HUES6 (cell line): Measurements from ENCODE around the gene KLHL11.
"Not testable (repeated sequence)": the region's sequence is repeated elsewhere in the genome, so short reads cannot be mapped to it uniquely, and the experiment has no call there.

Experiments
- H3K27ac ChIP-seq: 2 replicates; pipeline ENCODE4 v1.7.0; 2013; ENCODE audit warnings: low read depth, mild to moderate bottlenecking, low read length, inconsistent platforms
- H3K27me3 ChIP-seq: 2 replicates; pipeline ENCODE4 v1.6.1; 2013; ENCODE audit warnings: low read length; ENCODE audit not compliant: control insufficient read depth, insufficient read depth
- H3K36me3 ChIP-seq: 2 replicates; pipeline ENCODE4 v1.6.1; 2013; ENCODE audit warnings: low read length; ENCODE audit not compliant: control insufficient read depth, insufficient read depth
- H3K4me1 ChIP-seq: 2 replicates; pipeline ENCODE4 v1.6.1; 2013; ENCODE audit warnings: low read length; ENCODE audit not compliant: control insufficient read depth, insufficient read depth
- H3K4me3 ChIP-seq: 2 replicates; pipeline ENCODE4 v1.5.1; 2013; ENCODE audit warnings: low read depth, low read length
- H3K9ac ChIP-seq: one replicate; pipeline ENCODE4 v1.6.1; 2013; ENCODE audit warnings: mild to moderate bottlenecking, low read length
- H3K9me3 ChIP-seq: 2 replicates; pipeline ENCODE4 v1.6.1; 2013; ENCODE audit warnings: low read depth, low read length; ENCODE audit not compliant: control insufficient read depth, insufficient read depth

The KLHL11 gene

DNA sequence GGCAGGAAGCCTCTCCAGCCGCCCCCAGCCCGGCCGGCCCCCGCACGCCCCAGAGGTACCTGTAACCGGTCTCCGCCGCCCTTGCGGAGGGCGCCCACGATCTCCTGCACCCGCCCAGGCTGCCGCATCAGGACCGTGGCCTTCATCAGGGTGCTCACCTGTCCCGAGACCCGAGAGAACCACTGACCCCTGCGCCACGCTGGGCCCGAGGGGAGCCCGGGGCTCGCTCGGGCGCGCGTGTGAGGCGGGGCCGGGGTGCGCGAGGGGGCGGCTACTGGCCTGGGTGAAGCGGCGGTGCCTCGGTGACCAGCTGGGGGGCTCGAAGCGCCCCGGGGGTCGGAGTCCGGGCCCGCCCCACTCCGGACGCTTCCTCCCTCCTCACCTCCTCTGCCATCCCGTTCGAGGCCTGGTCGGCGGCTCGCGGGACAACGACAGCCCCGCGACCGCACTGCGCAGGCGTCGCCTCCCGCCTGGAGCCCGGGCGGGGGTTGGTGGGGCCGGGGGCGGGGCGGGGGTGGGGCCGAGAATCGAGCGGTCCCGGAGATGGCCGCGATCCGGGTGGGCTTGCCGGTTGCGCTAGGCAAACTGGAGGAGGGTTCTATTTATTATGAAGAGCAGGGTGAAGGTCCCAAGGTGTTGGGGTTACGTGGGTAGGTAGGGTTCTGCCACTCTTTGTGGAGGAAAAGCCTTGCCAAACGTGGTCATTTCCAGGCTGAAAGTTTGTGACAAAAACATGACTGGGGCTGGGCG lies 29.2 kb downstream of the KLHL11 start, which contains the start of gene NT5C3B:
TSS of gene NT5C3B (minus strand) at position 433 of the 750 bp plus-strand sequence. CDS start at position 394, 39 bp downstream.
- Histone ChIP-seq H3K4me1 (peaks cover 8% of the 10 kb centered on the region; the same call in 1 of the 2 replicates), H3K27me3 (peaks cover 5% of the 10 kb centered on the region; the same call in 1 of the 2 replicates), H3K9me3 (no peaks in the 10 kb centered on the region), H3K36me3 (peaks cover 21% of the 10 kb centered on the region), H3K27ac (no peak within 1 kb of the TSS), H3K4me3 (peak within 1 kb of the TSS; percentile 66), H3K9ac (peak within 1 kb of the TSS; percentile 46)

DNA sequence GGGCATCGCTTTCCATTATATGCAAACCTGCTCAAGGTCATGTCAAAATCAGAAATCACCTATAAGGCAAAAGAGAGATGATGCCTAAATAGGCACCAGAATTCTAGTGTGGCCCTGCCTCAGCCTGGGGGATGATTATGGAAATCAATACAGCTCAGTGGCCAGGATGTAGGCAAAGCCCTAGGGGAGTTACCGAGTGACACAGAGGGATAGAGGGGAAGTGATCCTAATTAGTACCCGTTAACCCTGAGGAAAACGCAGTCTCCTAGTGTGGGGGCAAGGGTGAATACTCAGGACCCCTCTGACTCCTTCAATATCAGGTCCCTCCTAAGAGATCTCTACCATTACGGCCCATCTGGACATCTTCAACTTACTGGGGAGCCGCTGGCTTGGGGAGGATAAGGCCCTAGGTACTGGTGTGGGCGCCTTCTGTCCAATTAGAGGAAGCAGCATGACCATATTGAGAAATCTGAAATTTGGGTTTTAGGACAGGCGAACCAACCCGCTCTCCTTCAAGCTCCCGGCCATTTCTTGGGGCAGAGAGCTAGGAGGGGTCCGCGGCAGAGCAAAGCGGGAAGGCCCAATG lies 29.9 kb downstream of the KLHL11 start:
- Histone ChIP-seq H3K27me3 (peaks cover 5% of the 10 kb centered on the region; the same call in 1 of the 2 replicates), H3K36me3 (peaks cover 26% of the 10 kb centered on the region), H3K4me3 (peak overlapping the region; percentile 66), H3K4me1 (peaks cover 8% of the 10 kb centered on the region; the same call in 1 of the 2 replicates), H3K9me3 (no peaks in the 10 kb centered on the region), H3K27ac (no peak overlapping the region), H3K9ac (peak overlapping the region; percentile 46)

DNA sequence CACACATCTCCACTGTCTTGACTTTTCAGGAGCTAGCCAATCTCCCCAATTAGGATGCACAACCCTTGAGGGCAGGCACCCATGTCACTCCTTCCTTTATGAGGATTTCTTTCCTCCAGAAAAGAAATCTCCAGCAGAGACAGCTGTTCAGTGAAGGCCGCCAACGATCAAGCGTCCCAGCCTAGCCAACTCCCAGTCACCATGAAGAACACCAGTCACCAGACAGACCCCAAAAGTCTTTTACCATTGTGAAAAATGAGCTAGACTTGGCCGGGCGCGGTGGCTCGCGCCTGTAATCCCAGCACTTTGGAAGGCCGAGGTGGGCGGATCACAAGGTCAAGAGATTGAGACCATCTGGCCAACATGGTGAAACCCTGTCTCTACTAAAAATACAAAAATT lies 35.3 kb downstream of the KLHL11 start:
- not testable (repeated sequence) for H3K27ac ChIP-seq, H3K27me3 ChIP-seq, H3K9ac ChIP-seq, H3K4me3 ChIP-seq, H3K9me3 ChIP-seq, H3K4me1 ChIP-seq
- H3K36me3 ChIP-seq = peaks cover 68% of the 10 kb centered on the region

DNA sequence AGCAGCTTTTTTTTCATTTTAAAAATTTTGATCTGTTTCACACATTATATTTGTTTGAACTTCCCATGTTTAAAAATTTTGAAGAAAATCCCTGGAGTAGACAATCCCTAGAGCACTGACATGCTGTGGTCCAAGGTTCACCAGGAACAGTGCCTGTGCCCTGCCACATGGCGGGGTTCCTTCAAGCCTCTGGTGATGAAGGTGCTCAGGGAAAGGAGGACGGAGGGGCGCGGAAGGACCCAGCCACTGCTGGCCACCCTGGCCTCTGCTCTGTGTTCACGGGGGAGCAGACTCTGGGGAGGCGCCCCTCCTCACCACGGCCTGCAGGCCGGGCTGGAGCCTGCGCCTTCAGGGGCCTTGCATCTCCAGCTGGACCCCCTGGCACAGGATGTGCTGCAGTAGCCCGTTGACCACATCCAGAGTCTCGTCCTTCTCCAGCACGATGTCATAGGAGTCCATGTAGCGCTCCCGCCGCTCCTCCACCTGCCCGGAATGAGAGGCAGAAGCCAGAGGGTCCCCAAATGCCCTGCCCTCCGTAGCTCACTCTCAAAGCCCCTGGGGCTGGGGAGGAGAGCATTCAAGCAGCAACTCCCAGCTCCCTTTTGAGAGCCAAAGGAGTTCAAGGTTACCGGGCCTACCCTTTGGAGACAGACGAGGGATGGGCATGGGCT lies 39.9 kb downstream of the KLHL11 start:
- no peak overlapping the region for H3K9ac ChIP-seq
- H3K4me1 ChIP-seq = no peaks in the 10 kb centered on the region
- H3K4me3 ChIP-seq = no peak overlapping the region
- no peaks in the 10 kb centered on the region for H3K9me3 ChIP-seq
- H3K27ac ChIP-seq = no peak overlapping the region
- no peaks in the 10 kb centered on the region for H3K27me3 ChIP-seq
- H3K36me3 ChIP-seq = peaks cover 63% of the 10 kb centered on the region

DNA sequence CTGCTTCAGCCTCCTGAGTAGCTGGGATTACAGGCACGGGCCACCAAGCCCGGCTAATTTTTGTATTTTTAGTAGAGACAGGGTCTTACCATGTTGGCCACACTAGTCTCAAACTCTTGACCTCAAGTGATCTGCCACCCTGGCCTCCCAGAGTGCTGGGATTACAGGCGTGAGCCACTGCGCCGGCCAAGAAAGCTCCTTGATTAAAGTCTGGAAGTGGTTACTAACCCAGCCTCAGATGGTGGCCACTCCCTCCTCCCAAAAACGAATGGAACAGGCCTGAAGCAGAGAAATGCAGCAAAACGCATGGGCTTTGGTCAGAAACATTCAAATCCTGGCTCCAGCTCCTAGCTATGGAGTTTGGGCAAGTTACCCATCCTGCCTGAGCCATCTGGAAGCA lies 41.1 kb downstream of the KLHL11 start:
- peaks cover 64% of the 10 kb centered on the region for H3K36me3 ChIP-seq
- no peak overlapping the region for H3K9ac ChIP-seq
- no peak overlapping the region for H3K4me3 ChIP-seq
- H3K27me3 ChIP-seq = no peaks in the 10 kb centered on the region
- no peak overlapping the region for H3K27ac ChIP-seq
- H3K9me3 ChIP-seq = no peaks in the 10 kb centered on the region
- H3K4me1 ChIP-seq = peaks cover 8% of the 10 kb centered on the region

DNA sequence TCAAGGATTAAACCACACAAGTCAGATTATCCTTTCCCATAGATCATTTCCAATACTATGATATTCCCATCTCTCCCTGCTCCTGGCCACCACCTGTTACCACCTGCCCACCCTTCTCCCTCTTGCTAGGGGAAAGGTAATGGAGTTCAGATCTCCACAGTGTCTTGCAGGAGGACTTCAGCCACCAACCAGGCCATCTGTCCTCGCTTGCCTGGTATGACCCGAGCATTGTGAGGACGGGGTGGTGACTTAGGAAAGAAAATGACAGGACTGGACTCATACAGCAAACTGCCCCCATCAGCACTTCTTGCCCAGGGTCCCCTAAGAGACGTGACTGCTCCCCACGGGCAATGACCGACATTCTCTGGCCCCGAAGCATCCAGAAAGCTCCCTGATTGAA lies 41.6 kb downstream of the KLHL11 start:
- Histone ChIP-seq H3K27ac (no peak overlapping the region), H3K27me3 (no peaks in the 10 kb centered on the region), H3K9ac (no peak overlapping the region), H3K4me1 (peaks cover 10% of the 10 kb centered on the region), H3K9me3 (no peaks in the 10 kb centered on the region), H3K4me3 (no peak overlapping the region), H3K36me3 (peaks cover 61% of the 10 kb centered on the region)

DNA sequence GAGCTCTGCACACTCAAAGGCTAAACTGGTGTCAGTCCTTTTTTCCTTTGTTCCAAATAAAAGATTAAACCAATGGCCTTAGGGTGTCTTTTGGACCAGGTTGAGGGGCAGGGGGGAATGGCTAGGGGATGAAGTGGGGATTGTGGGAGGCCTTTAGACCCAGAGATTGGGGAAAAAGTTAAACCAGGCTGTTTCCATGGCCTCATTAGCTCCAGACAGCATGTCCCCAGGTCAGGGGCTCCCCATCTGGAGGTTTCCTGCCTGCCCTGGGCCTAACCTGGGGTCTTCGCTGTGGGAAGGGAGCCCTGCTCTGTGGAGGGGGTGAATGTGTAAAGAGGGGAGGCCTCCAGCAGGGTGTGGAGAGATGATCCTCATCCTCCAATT lies 42.1 kb downstream of the KLHL11 start:
- Histone ChIP-seq H3K9ac (no peak overlapping the region), H3K36me3 (peaks cover 62% of the 10 kb centered on the region), H3K27me3 (no peaks in the 10 kb centered on the region), H3K27ac (no peak overlapping the region), H3K9me3 (no peaks in the 10 kb centered on the region), H3K4me1 (peaks cover 10% of the 10 kb centered on the region), H3K4me3 (no peak overlapping the region)

DNA sequence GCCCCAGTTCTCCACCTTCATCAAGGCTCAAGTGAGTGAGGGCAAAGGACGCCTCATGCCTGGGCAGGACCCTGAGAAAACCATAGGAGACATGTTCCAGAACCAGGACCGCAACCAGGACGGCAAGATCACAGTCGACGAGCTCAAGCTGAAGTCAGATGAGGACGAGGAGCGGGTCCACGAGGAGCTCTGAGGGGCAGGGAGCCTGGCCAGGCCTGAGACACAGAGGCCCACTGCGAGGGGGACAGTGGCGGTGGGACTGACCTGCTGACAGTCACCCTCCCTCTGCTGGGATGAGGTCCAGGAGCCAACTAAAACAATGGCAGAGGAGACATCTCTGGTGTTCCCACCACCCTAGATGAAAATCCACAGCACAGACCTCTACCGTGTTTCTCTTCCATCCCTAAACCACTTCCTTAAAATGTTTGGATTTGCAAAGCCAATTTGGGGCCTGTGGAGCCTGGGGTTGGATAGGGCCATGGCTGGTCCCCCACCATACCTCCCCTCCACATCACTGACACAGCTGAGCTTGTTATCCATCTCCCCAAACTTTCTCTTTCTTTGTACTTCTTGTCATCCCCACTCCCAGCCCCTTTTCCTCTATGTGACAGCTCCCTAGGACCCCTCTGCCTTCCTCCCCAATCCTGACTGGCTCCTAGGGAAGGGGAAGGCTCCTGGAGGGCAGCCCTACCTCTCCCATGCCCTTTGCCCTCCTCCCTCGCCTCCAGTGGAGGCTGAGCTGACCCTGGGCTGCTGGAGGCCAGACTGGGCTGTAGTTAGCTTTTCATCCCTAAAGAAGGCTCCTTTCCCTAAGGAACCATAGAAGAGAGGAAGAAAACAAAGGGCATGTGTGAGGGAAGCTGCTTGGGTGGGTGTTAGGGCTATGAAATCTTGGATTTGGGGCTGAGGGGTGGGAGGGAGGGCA lies 42.7 kb downstream of the KLHL11 start:
- peaks cover 10% of the 10 kb centered on the region for H3K4me1 ChIP-seq
- H3K27me3 ChIP-seq = no peaks in the 10 kb centered on the region
- no peaks in the 10 kb centered on the region for H3K9me3 ChIP-seq
- no peak overlapping the region for H3K9ac ChIP-seq
- no peak overlapping the region for H3K4me3 ChIP-seq
- no peak overlapping the region for H3K27ac ChIP-seq
- H3K36me3 ChIP-seq = peaks cover 60% of the 10 kb centered on the region

DNA sequence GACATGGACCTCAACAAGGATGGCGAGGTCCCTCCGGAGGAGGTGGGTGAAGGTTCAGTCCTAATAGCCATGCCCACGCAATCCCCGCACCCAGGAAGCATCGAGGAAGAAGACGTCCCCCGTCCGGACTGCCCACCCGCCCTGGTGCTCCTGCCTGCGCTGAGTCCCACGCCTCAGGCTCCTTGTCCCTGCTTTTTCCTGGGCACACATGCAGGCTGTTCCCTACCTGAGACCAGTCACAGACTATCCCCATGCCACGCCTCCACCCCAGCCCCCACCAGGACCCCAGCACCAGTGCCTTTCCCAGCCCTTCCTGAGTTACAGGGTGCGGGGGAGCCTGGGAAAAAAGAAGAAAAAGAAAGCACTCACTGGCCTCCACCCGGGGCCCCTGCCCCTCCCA lies 43.4 kb downstream of the KLHL11 start:
- Histone ChIP-seq H3K9ac (no peak overlapping the region), H3K36me3 (peaks cover 64% of the 10 kb centered on the region), H3K9me3 (no peaks in the 10 kb centered on the region), H3K4me3 (no peak overlapping the region), H3K27ac (no peak overlapping the region), H3K27me3 (no peaks in the 10 kb centered on the region), H3K4me1 (peaks cover 10% of the 10 kb centered on the region)

DNA sequence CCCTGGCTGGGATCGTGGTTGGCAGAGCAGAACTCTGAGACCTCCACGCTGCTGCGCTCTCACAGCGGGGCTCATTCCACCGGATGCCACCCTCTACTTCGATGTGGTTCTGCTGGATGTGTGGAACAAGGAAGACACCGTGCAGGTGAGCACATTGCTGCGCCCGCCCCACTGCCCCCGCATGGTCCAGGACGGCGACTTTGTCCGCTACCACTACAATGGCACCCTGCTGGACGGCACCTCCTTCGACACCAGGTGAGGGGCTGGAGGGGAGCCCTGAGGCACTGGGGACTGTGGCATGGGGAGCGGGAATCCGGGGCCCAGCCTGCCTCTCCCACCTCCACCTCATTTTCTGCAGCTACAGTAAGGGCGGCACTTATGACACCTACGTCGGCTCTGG lies 47.2 kb downstream of the KLHL11 start:
- Histone ChIP-seq H3K4me3 (no peak overlapping the region), H3K36me3 (peaks cover 44% of the 10 kb centered on the region), H3K9ac (no peak overlapping the region), H3K9me3 (no peaks in the 10 kb centered on the region), H3K4me1 (peaks cover 18% of the 10 kb centered on the region), H3K27ac (no peak overlapping the region), H3K27me3 (no peaks in the 10 kb centered on the region)
